ENCODE data around the gene LRRC3B. TPM values are rescaled to one million over a fixed set of nuclear protein-coding genes. Genes with fewer than 3 reads are reported as not detected.

LRRC3B gene
- total RNA-seq, 2 experiments from 2014 or later: not detected

GRCh38 chr3:26703519-26703918, 80.9 kb downstream of the LRRC3B start:
- ChIA-PET CTCF (no interaction called here), POLR2A (no interaction called here)

GRCh38 chr3:26704736-26705135, 82.2 kb downstream of the LRRC3B start:
- CTCF ChIA-PET: no interaction called here
- POLR2A ChIA-PET: no interaction called here

GRCh38 chr3:26708501-26708900, 85.9 kb downstream of the LRRC3B start:
- ChIA-PET POLR2A (no interaction called here), CTCF (no interaction called here)

- POLR2A ChIA-PET: no interaction called here
- CTCF ChIA-PET: no interaction called here
These were observed 89.8 kb downstream of the LRRC3B start for GRCh38 chr3:26712211-26713026.

- POLR2A ChIA-PET: no interaction called here
- CTCF ChIA-PET: interaction anchor here (0.7 kb wide), 1 partner anchor 79 kb away, joined by 4 read pairs; no protein-coding TSS in a partner anchor
These were observed 90.5 kb downstream of the LRRC3B start for GRCh38 chr3:26713091-26713490.

- ChIA-PET CTCF (no interaction called here), POLR2A (no interaction called here)
These were observed 91.9 kb downstream of the LRRC3B start for GRCh38 chr3:26714485-26714884.

- ChIA-PET CTCF (no interaction called here), POLR2A (no interaction called here)
These were observed 92.9 kb downstream of the LRRC3B start for GRCh38 chr3:26715431-26715830.

GRCh38 chr3:26718315-26718714, 95.7 kb downstream of the LRRC3B start:
- CTCF ChIA-PET: no interaction called here
- POLR2A ChIA-PET: no interaction called here

- POLR2A ChIA-PET: no interaction called here
These were observed 96.6 kb downstream of the LRRC3B start for GRCh38 chr3:26719134-26719533.

GRCh38 chr3:26721047-26721446, 98.5 kb downstream of the LRRC3B start:
- POLR2A ChIA-PET: no interaction called here
- CTCF ChIA-PET: no interaction called here

More at GRCh38 chr3:26719134-26719533, 96.6 kb downstream of the LRRC3B start:
- CTCF ChIA-PET: no interaction called here

GRCh38 chr3:26731843-26732242, 109.3 kb downstream of the LRRC3B start:
- CTCF ChIA-PET: no interaction called here
- POLR2A ChIA-PET: no interaction called here

GRCh38 chr3:26750263-26750662, 127.7 kb downstream of the LRRC3B start:
- ChIA-PET CTCF (no interaction called here), POLR2A (no interaction called here)

GRCh38 chr3:26752466-26752865, 129.9 kb downstream of the LRRC3B start:
- CTCF ChIA-PET: no interaction called here
- POLR2A ChIA-PET: no interaction called here

- ChIA-PET POLR2A (no interaction called here), CTCF (no interaction called here)
These were observed 130.5 kb downstream of the LRRC3B start for GRCh38 chr3:26753095-26753494.

GRCh38 chr3:26757978-26758377, 135.4 kb downstream of the LRRC3B start:
- POLR2A ChIA-PET: no interaction called here

More at GRCh38 chr3:26757978-26758377, 135.4 kb downstream of the LRRC3B start:
- CTCF ChIA-PET: no interaction called here
